NCI-H1105 (cell line): ENCODE measurements around the gene ARHGAP6.
"Not testable (repeated sequence)": the region's sequence is repeated elsewhere in the genome, so short reads cannot be mapped to it uniquely, and the experiment has no call there.

Experiments
- DNase-seq: peaks from one replicate; lab custom pipeline; 2025; lab: John Stamatoyannopoulos, UW

Gene ARHGAP6

DNA sequence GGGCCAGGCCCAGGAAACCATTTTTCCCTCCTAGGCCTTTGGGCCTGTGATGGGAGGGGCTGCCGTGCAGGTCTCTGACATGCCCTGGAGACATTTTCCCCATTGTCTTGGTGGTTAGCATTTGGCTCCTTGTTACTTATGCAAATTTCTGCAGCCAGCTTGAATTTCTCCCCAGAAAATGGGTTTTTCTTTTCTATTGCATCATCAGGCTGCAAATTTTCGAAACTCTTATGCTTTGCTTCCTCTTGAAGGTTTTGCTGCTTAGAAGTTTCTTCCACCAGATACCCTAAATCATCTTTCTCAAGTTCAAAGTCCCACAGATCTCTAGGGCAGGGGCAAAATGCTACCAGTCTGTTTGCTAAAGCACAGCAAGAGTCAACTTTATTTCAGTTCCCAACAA is 430.3 kb downstream of the ARHGAP6 start:
- DNase-seq = not testable (repeated sequence)

- no peak for DNase-seq
Observed at GRCh38 chrX:11215191-11215921, 450.4 kb downstream of the ARHGAP6 start.

GRCh38 chrX:11214346-11215190 is 451.2 kb downstream of the ARHGAP6 start:
- no peak for DNase-seq

GRCh38 chrX:11212741-11213140 is 453.0 kb downstream of the ARHGAP6 start:
- DNase-seq = no peak

GRCh38 chrX:11210415-11210801 is 455.3 kb downstream of the ARHGAP6 start:
- DNase-seq = no peak

DNA sequence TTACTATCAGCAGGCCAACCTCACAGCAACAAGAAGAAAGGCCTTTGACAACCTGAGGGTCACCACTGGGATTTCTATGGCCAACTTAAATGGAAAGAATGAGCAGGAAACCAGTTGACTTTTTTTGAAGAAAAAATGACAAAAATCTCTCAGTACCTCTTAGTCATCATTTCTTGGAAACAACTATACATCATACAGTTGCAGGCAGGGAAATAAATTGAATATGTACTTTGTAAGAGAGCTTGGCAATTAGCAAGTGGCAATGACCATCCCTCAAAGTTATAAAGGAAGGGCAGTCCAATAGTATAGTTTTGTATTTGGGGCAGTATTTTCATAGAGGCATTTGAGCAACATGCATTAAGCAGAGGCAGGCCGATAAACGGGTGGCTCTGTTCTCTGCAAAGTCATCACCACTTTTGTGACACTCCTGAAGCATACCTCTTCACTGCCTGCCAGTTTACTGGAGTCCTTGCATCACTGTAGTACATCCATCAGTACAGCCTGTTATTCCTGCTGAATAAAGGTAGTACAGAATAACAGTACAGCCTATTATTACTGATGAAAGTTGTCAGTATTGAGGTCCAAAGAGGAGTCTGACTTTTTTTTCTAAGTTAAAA is 455.8 kb downstream of the ARHGAP6 start:
- DNase-seq = no peak

DNA sequence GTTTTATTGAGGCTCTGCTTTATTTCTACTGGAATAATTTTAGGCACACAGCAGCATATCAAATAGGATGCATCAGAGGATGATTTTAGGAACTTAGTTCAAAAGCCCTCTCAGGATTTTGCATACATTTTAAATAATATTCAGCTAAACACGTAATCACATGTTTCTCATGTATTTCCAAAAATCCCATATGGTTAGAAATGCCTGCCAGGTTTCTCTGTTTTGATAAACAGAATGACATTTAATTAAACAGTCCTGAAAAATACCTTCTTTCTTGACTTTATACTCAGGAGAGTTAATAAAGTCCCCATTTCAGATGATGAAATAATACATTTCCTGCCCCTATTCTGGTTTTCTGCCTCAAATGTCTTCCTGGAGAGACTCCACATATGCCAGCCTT is 459.0 kb downstream of the ARHGAP6 start:
- no peak for DNase-seq

DNA sequence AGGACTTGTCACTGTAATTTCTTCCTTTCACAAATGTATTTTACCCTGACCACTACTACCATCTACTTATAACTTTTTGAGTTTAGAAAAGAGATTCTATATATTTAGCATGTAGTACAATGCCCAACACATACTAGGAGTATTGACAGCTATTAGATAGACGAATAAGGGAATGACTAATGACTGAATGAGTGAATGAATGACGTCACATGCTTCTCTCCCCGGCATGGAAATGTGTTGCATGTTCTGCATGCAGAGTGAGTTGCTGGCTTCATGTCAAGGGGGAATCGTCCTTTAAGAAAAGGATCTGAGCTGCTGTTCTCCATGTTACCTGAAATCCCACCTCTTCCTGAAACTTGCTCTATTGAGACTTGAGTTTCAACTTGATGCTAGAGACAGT is 459.9 kb downstream of the ARHGAP6 start:
- no peak for DNase-seq

DNA sequence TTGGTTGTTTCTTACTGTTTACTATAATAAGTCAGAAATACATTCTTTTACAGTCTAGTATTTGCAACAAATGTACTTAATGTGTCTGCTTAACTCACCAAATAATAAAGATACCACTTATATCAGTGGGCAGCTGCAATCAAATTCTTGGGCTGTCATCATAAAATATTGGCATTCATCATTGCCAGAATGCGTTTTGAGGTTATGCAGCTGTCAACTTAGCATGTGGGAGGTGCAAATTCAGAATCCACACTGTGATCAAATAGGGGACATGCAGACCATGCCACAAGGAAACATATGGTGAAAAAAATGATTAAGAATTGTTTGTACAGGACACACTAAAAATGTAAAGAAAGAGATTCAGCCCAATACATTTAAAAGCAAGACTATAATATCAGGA is 468.0 kb downstream of the ARHGAP6 start:
- DNase-seq = no peak

DNA sequence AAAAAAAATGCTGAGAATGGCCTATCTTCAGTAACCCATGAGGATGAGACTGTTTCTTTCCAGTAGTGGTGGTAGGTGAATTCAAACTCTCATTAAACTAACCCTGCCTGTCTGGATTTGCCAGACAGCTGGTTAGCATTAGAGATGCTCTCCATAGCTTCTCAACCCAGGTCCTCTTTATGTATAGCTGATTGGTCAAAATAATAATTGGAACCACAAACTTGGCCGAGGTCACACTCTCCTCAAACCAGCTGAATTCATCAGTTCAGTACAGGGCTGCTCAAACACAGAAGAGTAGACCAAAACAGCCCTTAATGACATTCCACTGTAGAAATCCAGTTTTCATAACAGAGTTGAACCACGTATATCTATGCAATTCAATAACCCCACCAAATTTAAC is 469.2 kb downstream of the ARHGAP6 start:
- no peak for DNase-seq

GRCh38 chrX:11193035-11193469 is 472.7 kb downstream of the ARHGAP6 start:
- DNase-seq = no peak

DNA sequence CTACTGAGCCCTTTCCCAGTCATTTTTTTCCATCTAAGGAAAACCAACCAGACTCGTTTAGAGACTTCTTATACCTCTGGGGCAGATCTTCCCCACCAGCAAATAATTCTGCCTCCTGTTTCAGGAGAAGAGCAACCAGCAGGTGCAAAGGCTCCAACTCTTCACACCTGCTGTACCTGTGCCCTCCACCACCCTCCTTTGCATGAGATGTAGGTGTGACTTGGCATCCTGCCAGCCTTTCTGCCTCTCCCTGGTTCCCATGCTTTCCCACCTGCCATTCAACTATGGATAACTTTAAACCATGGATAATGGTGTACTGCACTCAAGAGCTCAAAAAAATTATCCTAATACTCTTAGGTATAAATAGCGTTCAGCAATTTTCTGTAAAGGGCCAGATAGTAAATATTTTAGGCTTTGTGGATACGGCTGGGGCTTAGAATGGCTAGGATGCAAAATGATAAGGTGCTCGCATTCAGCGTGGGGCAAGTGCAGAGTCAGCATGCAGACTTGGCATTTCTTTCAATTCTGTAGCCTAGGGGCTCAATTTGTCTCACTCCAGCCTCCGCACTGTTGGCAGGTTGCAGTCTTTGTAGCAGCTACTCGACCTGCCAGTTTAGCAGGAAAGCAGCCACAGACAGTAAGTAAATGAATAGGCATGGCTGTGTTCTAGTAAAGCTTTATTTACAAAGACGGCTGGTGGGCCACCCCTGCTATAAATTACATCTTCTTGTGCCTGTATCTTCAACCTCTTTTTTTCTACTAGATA is 474.8 kb downstream of the ARHGAP6 start:
- peak; percentile 83 for DNase-seq

- no peak for DNase-seq
Observed at GRCh38 chrX:11189097-11189496, 476.6 kb downstream of the ARHGAP6 start.

DNA sequence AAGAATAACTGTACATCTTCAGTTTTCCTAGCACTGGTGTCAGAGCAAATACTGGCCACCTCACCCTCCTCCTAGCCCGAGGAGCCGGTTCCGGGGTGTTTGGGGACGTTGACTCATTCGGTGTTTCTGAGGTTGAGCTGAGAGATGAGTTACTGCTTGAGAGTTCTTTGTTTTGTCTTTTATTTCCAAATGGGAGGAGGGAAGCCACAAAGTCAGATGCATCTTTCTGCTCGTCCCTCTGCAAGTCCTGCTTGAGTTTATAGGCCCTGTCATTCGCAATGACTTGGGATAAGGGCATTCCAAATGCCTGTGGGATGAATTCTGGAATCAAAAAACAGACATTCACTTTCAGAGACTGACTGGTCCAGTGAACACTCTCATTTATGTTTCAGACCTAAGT is 477.1 kb downstream of the ARHGAP6 start:
- no peak for DNase-seq

DNA sequence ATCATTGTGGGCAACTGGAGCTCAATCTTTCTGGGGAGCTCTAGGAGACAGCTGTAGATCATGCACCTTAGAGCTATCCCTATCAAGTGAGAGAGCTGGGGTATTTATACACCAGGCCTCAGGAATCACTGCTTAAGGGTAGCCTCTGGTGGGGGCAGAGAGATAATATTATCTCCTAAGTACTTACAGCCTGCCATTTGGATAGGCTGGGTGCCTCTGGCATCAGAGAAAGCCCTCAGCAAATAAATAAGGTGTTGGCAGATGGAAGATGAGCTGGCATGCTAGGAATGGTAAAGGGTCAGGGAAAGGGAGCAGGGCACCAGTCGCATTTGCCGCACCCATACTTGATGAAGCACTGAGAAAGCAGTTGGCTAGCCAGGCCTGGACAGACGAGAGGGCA is 478.7 kb downstream of the ARHGAP6 start:
- no peak for DNase-seq

GRCh38 chrX:11185861-11186260 is 479.9 kb downstream of the ARHGAP6 start:
- no peak for DNase-seq

- peak; percentile 62 for DNase-seq
Observed at GRCh38 chrX:11180571-11180970, 485.1 kb downstream of the ARHGAP6 start.

GRCh38 chrX:11172415-11172814 is 493.3 kb downstream of the ARHGAP6 start:
- no peak for DNase-seq

DNA sequence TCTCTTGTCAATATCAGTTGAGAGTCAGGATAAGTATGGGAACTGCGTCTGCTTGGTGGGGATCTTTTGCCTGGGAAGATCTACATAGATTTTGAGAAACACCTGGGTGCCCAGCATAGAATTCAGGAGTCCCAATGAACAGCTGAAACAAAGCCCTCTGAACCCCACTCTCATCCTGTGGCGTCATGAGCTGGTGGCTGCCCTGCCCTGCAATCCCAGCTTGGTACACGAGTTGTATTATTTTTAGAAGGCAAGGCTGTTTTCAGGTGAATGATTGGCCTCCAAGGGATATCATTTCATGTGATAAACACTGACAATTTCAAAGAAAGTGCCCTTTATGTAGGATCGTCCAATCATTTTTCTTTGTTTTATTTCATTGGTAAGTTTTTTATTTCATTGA is 493.8 kb downstream of the ARHGAP6 start:
- no peak for DNase-seq

- no peak for DNase-seq
Observed at GRCh38 chrX:11164433-11164832, 501.3 kb downstream of the ARHGAP6 start.

GRCh38 chrX:11159149-11159548 is 506.6 kb downstream of the ARHGAP6 start:
- DNase-seq = no peak
